ENCODE data around the gene TMEM91.

Gene TMEM91

DNA sequence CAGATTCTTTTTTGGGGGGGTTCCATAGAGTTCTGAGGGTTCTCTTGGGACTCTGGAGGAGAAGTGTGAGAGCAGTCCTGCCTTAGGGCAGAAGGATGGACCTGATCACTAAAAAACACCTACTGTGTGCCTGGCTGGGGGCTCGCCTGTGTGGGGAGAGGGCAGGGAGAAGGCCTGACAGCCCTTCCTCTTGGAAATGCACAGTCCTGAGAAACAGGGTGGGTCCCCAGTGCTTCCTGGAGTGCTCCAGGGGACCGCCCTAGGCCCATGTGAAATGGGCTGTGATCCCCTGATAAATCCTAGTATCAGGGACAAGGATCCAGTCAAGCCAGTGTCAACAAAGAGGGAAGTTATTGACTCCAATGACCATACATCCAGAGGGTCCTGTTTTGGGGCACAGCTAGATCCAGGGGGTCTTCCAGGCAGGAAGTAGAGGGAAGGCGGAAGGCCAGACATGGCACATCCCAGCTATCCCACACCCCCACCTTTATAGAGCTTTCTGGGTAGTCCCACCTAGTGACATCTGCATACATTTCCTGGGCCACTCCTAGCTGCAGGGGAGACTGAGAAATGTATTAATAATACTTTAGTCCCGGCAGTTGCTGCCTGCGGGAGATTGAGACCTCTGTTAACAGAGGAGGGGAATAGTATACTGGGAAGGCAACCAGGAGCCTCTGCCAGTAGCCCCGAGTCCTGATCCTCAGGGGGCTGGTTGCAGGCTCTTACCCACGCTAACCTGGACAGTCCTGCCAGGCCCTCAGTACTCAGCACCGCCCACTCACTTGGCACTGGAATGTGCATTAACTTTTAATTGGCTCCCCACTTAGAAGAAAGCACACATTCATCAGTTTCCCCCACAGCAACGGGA is 35.0 kb downstream of the TMEM91 start:
- no peak for DNase-seq (ENCODE audit: low spot score)

DNA sequence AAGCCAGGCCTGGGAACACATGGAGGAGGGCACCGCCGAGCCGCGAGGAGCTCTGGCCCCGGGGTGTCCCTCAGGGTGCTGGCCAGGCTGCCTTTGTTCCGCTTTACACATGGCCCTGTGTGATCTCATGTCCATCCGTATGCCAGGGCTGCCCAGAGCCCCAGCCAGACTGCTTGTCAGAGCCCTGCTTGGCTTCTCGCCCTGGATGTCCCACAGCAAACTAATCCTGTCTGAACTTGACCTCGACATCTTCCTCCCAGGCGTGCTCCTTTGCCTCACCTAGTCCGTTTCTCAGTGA is 35.6 kb downstream of the TMEM91 start:
- no peak for DNase-seq (ENCODE audit: low spot score)

DNA sequence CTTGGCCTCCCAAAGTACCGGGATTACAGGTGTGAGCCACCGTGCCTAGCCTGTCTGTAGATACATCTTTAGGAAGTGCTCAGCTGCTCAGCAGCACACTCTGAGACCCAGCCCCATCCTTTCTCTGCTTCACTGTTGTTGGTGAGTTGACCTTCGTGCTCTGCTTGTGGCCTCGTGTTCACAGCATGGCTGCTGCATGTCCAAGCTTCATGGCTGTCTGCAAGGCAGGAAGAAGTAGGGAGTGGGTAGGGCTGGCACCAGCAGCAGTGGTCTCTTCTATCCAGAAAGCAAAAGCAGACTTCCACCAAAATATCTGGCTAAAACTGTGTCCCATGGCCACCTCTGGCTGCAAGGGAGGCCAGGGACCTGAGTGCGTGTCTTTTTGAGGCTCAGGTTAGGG is 36.6 kb downstream of the TMEM91 start:
- no peak for DNase-seq (ENCODE audit: low spot score)

GRCh38 chr19:41413947-41414346 is 37.6 kb downstream of the TMEM91 start:
- DNase-seq (ENCODE audit: low spot score): no peak

DNA sequence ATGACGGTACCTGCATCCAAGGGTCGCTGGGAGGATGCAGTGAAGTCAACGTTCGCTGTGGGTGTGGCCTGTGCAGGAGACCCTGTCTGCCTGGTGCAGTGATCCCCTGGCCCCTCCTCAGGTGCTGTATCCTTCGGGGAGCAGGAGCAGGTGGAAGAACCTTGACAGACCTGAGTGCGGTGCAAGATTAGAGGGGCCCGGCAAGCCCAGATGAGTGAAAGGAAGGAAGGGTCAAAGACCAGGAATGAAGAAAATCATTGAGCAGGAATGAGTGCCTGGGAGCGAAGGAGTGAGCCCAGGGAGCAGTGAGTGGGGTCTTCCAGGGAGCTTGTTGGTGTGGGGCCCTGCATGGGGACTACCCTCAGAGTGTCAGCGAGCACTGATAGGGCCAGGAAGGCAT is 38.1 kb downstream of the TMEM91 start:
- no peak for DNase-seq (ENCODE audit: low spot score)

DNA sequence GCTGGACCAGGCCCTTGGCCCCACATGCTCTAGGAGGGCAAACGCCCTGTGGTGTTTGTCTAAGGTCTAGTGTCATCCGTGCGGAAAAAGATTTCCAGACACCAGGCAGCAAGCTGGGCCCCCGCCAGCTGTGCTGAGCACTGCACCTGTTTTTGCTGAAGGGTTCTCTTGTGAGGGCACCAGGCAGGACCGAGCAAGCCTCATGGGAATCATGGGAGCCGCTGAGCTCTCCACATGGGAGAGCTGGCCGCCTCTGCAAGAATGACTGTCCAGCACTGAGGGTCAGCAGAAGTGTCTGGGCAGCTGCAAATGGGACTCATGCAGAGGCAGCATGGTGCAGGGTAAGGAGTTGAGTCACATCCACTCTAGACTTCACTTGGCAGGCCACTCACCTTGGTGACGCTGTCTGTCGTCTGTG is 38.8 kb downstream of the TMEM91 start:
- DNase-seq (ENCODE audit: low spot score): no peak

GRCh38 chr19:41416194-41416674 is 39.9 kb downstream of the TMEM91 start:
- no peak for DNase-seq (ENCODE audit: low spot score)

- no peak for DNase-seq (ENCODE audit: low spot score)
Measured at GRCh38 chr19:41420101-41420880, 44.0 kb downstream of the TMEM91 start.

- DNase-seq (ENCODE audit: low spot score): no peak
Measured at GRCh38 chr19:41421314-41421713, 45.0 kb downstream of the TMEM91 start.

GRCh38 chr19:41421973-41422372 is 45.6 kb downstream of the TMEM91 start:
- DNase-seq (ENCODE audit: low spot score): no peak

- DNase-seq (ENCODE audit: low spot score): no peak
Measured at GRCh38 chr19:41422456-41422855, 46.1 kb downstream of the TMEM91 start.

GRCh38 chr19:41422955-41423354 is 46.6 kb downstream of the TMEM91 start:
- no peak for DNase-seq (ENCODE audit: low spot score)

- no peak for DNase-seq (ENCODE audit: low spot score)
Measured at GRCh38 chr19:41424335-41425173, 48.2 kb downstream of the TMEM91 start.

DNA sequence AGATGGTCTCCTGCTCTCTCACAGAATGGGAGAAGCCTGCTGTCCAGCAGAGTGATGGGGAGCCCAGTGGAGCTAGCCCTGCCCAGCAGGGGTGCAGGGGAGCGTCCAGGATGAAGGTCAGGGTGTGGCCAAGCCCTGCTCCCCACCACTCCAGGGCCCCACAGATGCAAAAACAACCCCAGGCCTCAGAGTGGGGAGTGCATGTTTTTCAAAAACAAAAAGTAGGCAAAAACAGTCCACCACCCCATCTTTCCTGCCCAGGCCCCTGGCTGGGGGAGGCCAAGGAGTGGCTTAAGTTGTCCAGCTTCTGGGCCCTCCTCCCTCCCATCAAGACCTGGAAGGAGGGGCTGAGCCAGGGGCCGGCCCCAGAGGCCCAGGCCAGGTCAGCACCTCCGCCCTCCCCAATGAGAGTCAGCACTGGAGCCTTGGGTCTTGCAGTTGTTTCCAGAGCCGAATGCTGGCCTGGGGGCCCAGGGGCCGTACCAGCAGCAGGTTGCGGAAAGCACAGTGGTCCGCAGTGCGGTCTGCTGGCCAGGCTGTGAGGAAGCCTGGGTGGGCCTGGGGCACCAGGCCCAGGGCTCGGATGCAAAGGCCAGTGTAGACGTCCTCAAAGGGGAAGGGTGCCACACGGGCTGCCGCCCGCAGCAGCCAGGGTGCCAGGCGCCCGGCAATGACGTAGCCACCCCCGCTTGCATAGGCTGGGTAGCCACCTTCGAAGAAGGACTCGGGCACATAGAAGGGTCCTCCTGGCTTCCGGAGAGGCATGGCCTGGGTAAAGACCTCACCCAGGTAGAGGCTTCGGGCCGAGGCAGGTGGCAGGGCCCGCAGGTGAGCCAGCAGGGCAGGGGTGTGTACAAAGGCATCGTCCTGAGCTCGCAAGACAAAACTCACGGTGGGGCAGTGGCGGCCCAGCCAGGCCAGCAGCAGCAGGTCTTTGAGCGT is 49.1 kb downstream of the TMEM91 start:
- no peak for DNase-seq (ENCODE audit: low spot score)

DNA sequence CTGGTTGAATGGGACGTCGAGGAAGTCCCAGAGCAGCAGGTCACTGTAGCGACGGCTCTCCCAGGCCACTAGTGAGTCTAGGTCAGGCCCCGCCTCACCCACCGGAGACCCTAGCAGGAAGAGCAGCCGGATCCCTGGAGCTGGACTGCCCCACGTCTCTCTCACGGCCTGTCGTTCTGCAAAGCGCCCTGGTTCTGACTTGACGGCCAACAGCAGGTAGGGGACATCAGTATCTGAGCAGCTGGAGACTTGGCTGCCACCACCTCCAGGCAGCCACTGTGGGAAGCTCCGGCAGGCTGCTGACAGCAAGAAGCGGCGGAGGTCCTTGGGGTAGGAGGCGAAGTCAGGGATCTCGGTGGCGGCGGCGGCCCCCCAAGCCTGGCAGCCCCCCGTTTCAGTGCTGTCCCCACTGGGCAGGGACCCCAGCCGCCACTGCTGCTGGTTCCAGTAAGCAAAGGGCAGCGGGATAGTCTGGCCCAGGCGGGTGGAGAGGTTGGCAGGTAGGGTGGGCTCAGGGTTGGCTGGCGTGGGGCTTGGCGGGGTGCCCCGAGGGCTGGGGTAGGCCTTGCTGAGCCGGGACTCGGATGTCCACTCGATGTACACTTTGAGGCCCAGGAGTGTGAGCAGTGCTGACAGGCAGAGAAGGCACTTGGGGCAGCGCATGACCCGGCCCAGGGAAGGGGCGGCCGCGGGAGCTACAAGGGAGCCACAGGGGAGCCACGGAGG is 49.9 kb downstream of the TMEM91 start:
- DNase-seq (ENCODE audit: low spot score): no peak

GRCh38 chr19:41426952-41427646 is 50.8 kb downstream of the TMEM91 start, which contains the start of gene B3GNT8:
Gene B3GNT8, minus strand, starts transcription at chr19:41427374. Its CDS starts 596 bp downstream, at chr19:41426778.
- no peak for DNase-seq (ENCODE audit: low spot score)

GRCh38 chr19:41427647-41428480 is 51.5 kb downstream of the TMEM91 start:
- DNase-seq (ENCODE audit: low spot score): no peak

- no peak for DNase-seq (ENCODE audit: low spot score)
Measured at GRCh38 chr19:41428481-41428859, 52.1 kb downstream of the TMEM91 start.

DNA sequence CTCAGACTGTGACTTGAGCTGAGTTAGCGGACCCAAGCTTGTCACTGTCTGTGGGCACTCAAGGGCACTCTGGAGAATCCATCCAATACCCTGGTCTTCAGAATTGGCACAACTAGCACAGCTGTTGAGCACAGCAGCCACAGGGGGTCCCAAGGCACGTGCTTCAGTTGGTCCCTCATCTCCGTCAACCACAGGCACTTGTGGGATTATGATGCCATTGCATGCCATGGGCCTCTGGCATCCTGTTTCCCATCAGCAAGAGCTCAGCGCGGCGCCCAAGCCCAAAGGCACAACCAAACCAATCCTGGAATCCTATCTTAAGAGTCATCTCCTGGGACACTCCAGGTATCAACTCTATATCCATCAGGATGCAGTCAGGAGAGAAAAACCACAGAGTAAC is 54.6 kb downstream of the TMEM91 start:
- DNase-seq (ENCODE audit: low spot score): no peak
